ENCODE results near the gene B9D1.
"Not testable (repeated sequence)": the region's sequence is repeated elsewhere in the genome, so short reads cannot be mapped to it uniquely, and the experiment has no call there.

Gene B9D1

GRCh38 chr17:19354748-19355147 lies 7.8 kb downstream of the B9D1 start:
- DNase-seq (ENCODE audit: low read depth): no peak
- TF ChIP-seq CTCF (IDR thresholded peaks at IDR 0.05; ENCODE audit: control insufficient read depth, insufficient read depth, low read depth, low read length, missing control alignments): no peak
- no peak overlapping the region for H3K4me3 ChIP-seq (ENCODE audit: control insufficient read depth, low read depth, low read length)

GRCh38 chr17:19353401-19353800 lies 9.1 kb downstream of the B9D1 start:
- DNase-seq (ENCODE audit: low read depth); H3K4me3 ChIP-seq (ENCODE audit: control insufficient read depth, low read depth, low read length): not testable (repeated sequence)

- no peak for TF ChIP-seq CTCF (IDR thresholded peaks at IDR 0.05; ENCODE audit: control insufficient read depth, insufficient read depth, low read depth, low read length, missing control alignments)
- H3K4me3 ChIP-seq (ENCODE audit: control insufficient read depth, low read depth, low read length): no peak overlapping the region
- no peak for DNase-seq (ENCODE audit: low read depth)
These were observed 13.7 kb downstream of the B9D1 start for GRCh38 chr17:19348806-19349205.

GRCh38 chr17:19348081-19348650 lies 14.4 kb downstream of the B9D1 start:
- TF ChIP-seq CTCF (IDR thresholded peaks at IDR 0.05; ENCODE audit: control insufficient read depth, insufficient read depth, low read depth, low read length, missing control alignments): no peak
- DNase-seq (ENCODE audit: low read depth): no peak
- no peak overlapping the region for H3K4me3 ChIP-seq (ENCODE audit: control insufficient read depth, low read depth, low read length)

GRCh38 chr17:19347323-19348080 lies 15.0 kb downstream of the B9D1 start:
- no peak for DNase-seq (ENCODE audit: low read depth)
- TF ChIP-seq CTCF (IDR thresholded peaks at IDR 0.05; ENCODE audit: control insufficient read depth, insufficient read depth, low read depth, low read length, missing control alignments): no peak
- no peak overlapping the region for H3K4me3 ChIP-seq (ENCODE audit: control insufficient read depth, low read depth, low read length)

GRCh38 chr17:19346351-19347255 lies 15.9 kb downstream of the B9D1 start:
- no peak for TF ChIP-seq CTCF (IDR thresholded peaks at IDR 0.05; ENCODE audit: control insufficient read depth, insufficient read depth, low read depth, low read length, missing control alignments)
- peak; percentile 59 for DNase-seq (ENCODE audit: low read depth)
- H3K4me3 ChIP-seq (ENCODE audit: control insufficient read depth, low read depth, low read length): no peak overlapping the region
